IMR-90 (cell line): ENCODE data around the gene MCF2L2. TPM values are rescaled to one million over a fixed set of nuclear protein-coding genes. Genes with fewer than 3 reads are reported as not detected.

ENCODE experiments used
- ATAC-seq: fragments of 200-7000 bp; cut with Tn5 transposase; 2 replicates; pipeline ENCODE4 v1.9.1; 2020; ENCODE audit warnings: low read depth, mild to moderate bottlenecking, moderate library complexity
- BruUV-seq: library from RNA; stranded (reverse); fragments of 400-500 nt; replicated peaks from 2 replicates; lab custom pipeline; 2021; lab: Mats Ljungman, UMichigan
- CTCF ChIA-PET: fragments of 300-600 bp; formaldehyde crosslinking; extraction: SDS; loops from one replicate; lab custom pipeline; 2021; ENCODE audit warnings: antibody characterized with exemption; lab: Yijun Ruan, JAX
- POLR2A ChIA-PET: fragments of 300-600 bp; sonication (Branson Sonifier 250); formaldehyde crosslinking; loops from one replicate; lab custom pipeline; 2022; ENCODE audit warnings: antibody characterized with exemption; ENCODE audit not compliant: unreplicated experiment; lab: Charles Lee
- DNase-seq: peaks from one replicate; pipeline ENCODE4 v3.0.0; 2013
- H2AFZ ChIP-seq: replicated peaks from 2 replicates; pipeline ENCODE3; 2013; ENCODE audit warnings: low read length, mild to moderate bottlenecking; ENCODE audit not compliant: poor library complexity
- H2AK5ac ChIP-seq: 2 replicates; pipeline ENCODE4 v1.6.1; 2013; ENCODE audit warnings: low read depth, low read length, inconsistent platforms
- H2AK9ac ChIP-seq: replicated peaks from 2 replicates; pipeline ENCODE3; 2013; ENCODE audit warnings: mild to moderate bottlenecking, low read depth, low read length, moderate library complexity; ENCODE audit not compliant: poor library complexity
- H2BK120ac ChIP-seq: 2 replicates; pipeline ENCODE4 v1.6.1; 2013; ENCODE audit warnings: low read depth, low read length, inconsistent platforms
- H2BK15ac ChIP-seq: 3 replicates; pipeline ENCODE4 v1.6.1; 2013; ENCODE audit warnings: low read depth, low read length, inconsistent platforms
- H2BK20ac ChIP-seq: 2 replicates; pipeline ENCODE4 v1.6.1; 2013; ENCODE audit warnings: low read depth, mild to moderate bottlenecking, inconsistent platforms, low read length, moderate library complexity
- H2BK5ac ChIP-seq: 2 replicates; pipeline ENCODE4 v1.6.1; 2013; ENCODE audit warnings: mild to moderate bottlenecking, low read depth, low read length, inconsistent platforms; ENCODE audit not compliant: poor library complexity, severe bottlenecking
- H3K14ac ChIP-seq: replicated peaks from 2 replicates; pipeline ENCODE4 v1.6.1; 2013; ENCODE audit warnings: low read depth, low read length, inconsistent platforms
- H3K18ac ChIP-seq: 2 replicates; pipeline ENCODE4 v1.6.1; 2013; ENCODE audit warnings: low read depth, low read length, control low read depth
- H3K23ac ChIP-seq: 2 replicates; pipeline ENCODE4 v1.6.1; 2013; ENCODE audit warnings: low read depth, low read length, inconsistent platforms
- H3K27ac ChIP-seq: 2 replicates; pipeline ENCODE4 v1.5.1; 2013; ENCODE audit warnings: mild to moderate bottlenecking, control low read depth, low read length; ENCODE audit not compliant: insufficient read depth
- H3K27me3 ChIP-seq: 2 replicates; pipeline ENCODE4 v1.6.1; 2013; ENCODE audit warnings: low read length; ENCODE audit not compliant: control insufficient read depth, insufficient read depth
- H3K36me3 ChIP-seq: 2 replicates; pipeline ENCODE4 v1.6.1; 2013; ENCODE audit warnings: low read length, mixed read lengths; ENCODE audit not compliant: control insufficient read depth, insufficient read depth
- H3K4ac ChIP-seq: 2 replicates; pipeline ENCODE4 v1.6.1; 2013; ENCODE audit warnings: low read depth, low read length, inconsistent platforms
- H3K4me1 ChIP-seq: 2 replicates; pipeline ENCODE4 v1.6.1; 2013; ENCODE audit warnings: low read length, mixed read lengths; ENCODE audit not compliant: control insufficient read depth, insufficient read depth
- H3K4me2 ChIP-seq: 2 replicates; pipeline ENCODE4 v1.6.1; 2013; ENCODE audit warnings: low read depth, mild to moderate bottlenecking, control low read depth, low read length, moderate library complexity
- H3K4me3 ChIP-seq: 2 replicates; pipeline ENCODE4 v1.5.1; 2013; ENCODE audit warnings: low read depth, mild to moderate bottlenecking, control low read depth, low read length, moderate library complexity; ENCODE audit not compliant: insufficient read depth
- H3K56ac ChIP-seq: 2 replicates; pipeline ENCODE4 v1.6.1; 2013; ENCODE audit warnings: low read length, inconsistent platforms; ENCODE audit not compliant: insufficient read depth; ENCODE audit errors: extremely low read depth
- H3K79me1 ChIP-seq, 2 experiments: 2 replicates each; pipeline ENCODE4 v1.6.1; 2013; ENCODE audit warnings: low read length in 2 of 2, inconsistent platforms in 1 of 2, low read depth in 1 of 2
- H3K9ac ChIP-seq: 2 replicates; pipeline ENCODE4 v1.6.1; 2013; ENCODE audit warnings: low read depth, low read length, control low read depth
- H3K9me1 ChIP-seq: 2 replicates; pipeline ENCODE4 v1.6.1; 2013; ENCODE audit warnings: low read length, inconsistent platforms; ENCODE audit not compliant: insufficient read depth
- H3K9me3 ChIP-seq: 2 replicates; pipeline ENCODE4 v1.6.1; 2013; ENCODE audit warnings: low read length; ENCODE audit not compliant: control insufficient read depth, insufficient read depth
- H4K20me1 ChIP-seq: 2 replicates; pipeline ENCODE4 v1.6.1; 2013; ENCODE audit warnings: low read length, inconsistent platforms; ENCODE audit not compliant: insufficient read depth
- H4K5ac ChIP-seq: 2 replicates; pipeline ENCODE4 v1.6.1; 2013; ENCODE audit warnings: mild to moderate bottlenecking, low read depth, low read length, control low read depth
- H4K8ac ChIP-seq, 2 experiments: 2 replicates each; pipeline ENCODE4 v1.6.1; 2013; ENCODE audit warnings: low read depth in 2 of 2, low read length in 2 of 2, control low read depth in 1 of 2, inconsistent platforms in 1 of 2
- H4K91ac ChIP-seq: 2 replicates; pipeline ENCODE4 v1.6.1; 2013; ENCODE audit warnings: low read depth, low read length, inconsistent platforms; ENCODE audit not compliant: insufficient read depth
- BHLHE40 ChIP-seq: fragments of 150-350 bp; IDR thresholded peaks from 2 replicates; pipeline ENCODE4 v1.6.1; 2016; ENCODE audit warnings: mild to moderate bottlenecking, low read depth, low read length
- CEBPB ChIP-seq: IDR thresholded peaks from 2 replicates; pipeline ENCODE4 v1.6.1; 2012; ENCODE audit warnings: low read depth, low read length, improper control_type of control experiment
- CHD1 ChIP-seq: IDR thresholded peaks from 2 replicates; pipeline ENCODE4 v1.6.1; 2012; ENCODE audit warnings: low read depth, low read length, improper control_type of control experiment
- FOS ChIP-seq: fragments of 150-350 bp; IDR thresholded peaks from 2 replicates; pipeline ENCODE4 v1.6.1; 2016; ENCODE audit warnings: low read depth, low read length
- MAFK ChIP-seq: IDR thresholded peaks from 2 replicates; pipeline ENCODE4 v1.6.1; 2012; ENCODE audit warnings: low read depth, low read length, improper control_type of control experiment
- MAZ ChIP-seq: IDR thresholded peaks from 2 replicates; pipeline ENCODE4 v1.6.1; 2012; ENCODE audit warnings: low read depth, mild to moderate bottlenecking, low read length, improper control_type of control experiment, moderate library complexity, borderline replicate concordance
- MXI1 ChIP-seq: IDR thresholded peaks from 2 replicates; pipeline ENCODE4 v1.6.1; 2012; ENCODE audit warnings: low read depth, mild to moderate bottlenecking, low read length, moderate library complexity, borderline replicate concordance
- NFE2L2 ChIP-seq: fragments of 150-350 bp; IDR thresholded peaks from 2 replicates; pipeline ENCODE4 v1.6.1; 2016; ENCODE audit warnings: low read depth, mild to moderate bottlenecking, low read length
- POLR2A ChIP-seq: IDR thresholded peaks from 2 replicates; pipeline ENCODE4 v1.6.1; 2012; ENCODE audit warnings: mild to moderate bottlenecking, low read depth, low read length
- RAD21 ChIP-seq: IDR thresholded peaks from 2 replicates; pipeline ENCODE4 v1.6.1; 2012; ENCODE audit warnings: low read length, improper control_type of control experiment
- RCOR1 ChIP-seq: IDR thresholded peaks from 2 replicates; pipeline ENCODE4 v1.6.1; 2012; ENCODE audit warnings: mild to moderate bottlenecking, low read length, improper control_type of control experiment; ENCODE audit not compliant: insufficient replicate concordance
- RFX5 ChIP-seq: IDR thresholded peaks from 2 replicates; pipeline ENCODE4 v1.8.0; 2012; ENCODE audit warnings: low read depth, mild to moderate bottlenecking, low read length, moderate library complexity
- SMC3 ChIP-seq: fragments of 150-350 bp; IDR thresholded peaks from 2 replicates; pipeline ENCODE4 v1.6.1; 2016; ENCODE audit warnings: low read depth, mild to moderate bottlenecking, antibody characterized with exemption, low read length, moderate library complexity
- WGBS, 2 experiments: methylation state at CpG; one replicate each; pipeline versions ENCODE4 v1.1.5 to v1.1.7; 2013; ENCODE audit warnings: missing lambda C conversion rate in 2 of 2; ENCODE audit not compliant: insufficient read length in 1 of 2; ENCODE audit errors: extremely low coverage in 2 of 2; 5-methylcytosine and 5-hydroxymethylcytosine counted together
- dilution Hi-C: fragments of 300-500 bp; cut with HindIII; formaldehyde crosslinking; loops from one replicate; pipeline ENCODE4 v1.14.3; 2018; ENCODE audit warnings: low sequenced_read_pairs; ENCODE audit not compliant: unreplicated experiment
- in situ Hi-C: fragments of 300-500 bp; cut with MboI; formaldehyde crosslinking; loops from 3 replicates; pipeline ENCODE4 v1.14.3; 2019; ENCODE audit warnings: low sequenced_read_pairs, inconsistent platforms, mixed read lengths
- intact Hi-C: fragments of 100-400 bp; cut with micrococcal nuclease; formaldehyde crosslinking; loops from 2 replicates; pipeline ENCODE4 v1.10.0; 2022
- polyA plus RNA-seq, 3 experiments: library from polyadenylated mRNA; depleted of rRNA; stranded (reverse); fragments of >200 nt; gene quantifications; 2 replicates each; pipeline ENCODE4 v1.2.3, GENCODE V29; 2012; ENCODE audit warnings: low replicate concordance in 1 of 3
- total RNA-seq: library from RNA; depleted of rRNA; stranded (reverse); fragments of >200 nt; gene quantifications from 2 replicates; pipeline ENCODE4 v1.2.3, GENCODE V29; 2012
- TF ChIP-seq, protein P1 (sequence below): fragments of 150-350 bp; IDR thresholded peaks from 2 replicates; pipeline ENCODE4 v1.6.1; 2017; ENCODE audit warnings: mild to moderate bottlenecking, antibody characterized with exemption, low read length, low read depth
- TF ChIP-seq, protein P2 (sequence below): conservative IDR thresholded peaks from 2 replicates; pipeline ENCODE4 v1.5.1; 2012; ENCODE audit warnings: mild to moderate bottlenecking, low read depth, low read length, improper control_type of control experiment
- TF ChIP-seq, protein P3 (sequence below): fragments of 150-350 bp; IDR thresholded peaks from 2 replicates; pipeline ENCODE4 v1.6.1; 2016; ENCODE audit warnings: low read depth, mild to moderate bottlenecking, low read length, moderate library complexity, borderline replicate concordance

The MCF2L2 gene
- total and polyA plus RNA-seq, 2 of the 4 experiments (the other 2 are of a cell fraction) = under 0.01 TPM; not detected in 1

DNA sequence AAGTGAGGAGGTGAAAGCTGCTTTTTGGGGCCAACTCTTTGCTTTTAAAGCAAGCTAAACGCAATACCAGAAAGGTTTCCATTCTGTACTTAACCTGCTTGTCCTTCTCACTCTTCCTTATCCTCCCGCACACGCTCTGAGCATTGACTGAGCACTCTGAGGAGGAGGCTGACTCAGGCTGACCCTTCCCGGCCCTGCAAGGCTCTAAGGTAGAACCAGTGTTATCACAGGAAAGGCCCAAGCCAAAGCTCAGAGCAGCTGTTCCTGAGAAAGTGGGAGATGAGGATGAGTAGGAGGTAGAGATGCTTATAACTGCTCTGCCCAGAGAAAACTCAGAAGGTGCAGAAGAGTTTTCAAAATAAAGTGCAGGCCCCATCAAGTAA lies 173.1 kb downstream of the MCF2L2 start:
- H3K36me3 ChIP-seq = no peaks in the 10 kb centered on the region
- no peak for ATAC-seq
- dilution Hi-C loops (no loop called here), intact Hi-C loops (no loop called here), in situ Hi-C loops (no loop called here)
- H2BK5ac ChIP-seq = no peak overlapping the region
- H4K91ac ChIP-seq = no peak overlapping the region
- ChIA-PET POLR2A (no interaction called here), CTCF (interaction anchor here (0.6 kb wide), 1 partner anchor 66 kb away, joined by 7 read pairs; no protein-coding TSS in a partner anchor)
- TF ChIP-seq, protein P1, sequence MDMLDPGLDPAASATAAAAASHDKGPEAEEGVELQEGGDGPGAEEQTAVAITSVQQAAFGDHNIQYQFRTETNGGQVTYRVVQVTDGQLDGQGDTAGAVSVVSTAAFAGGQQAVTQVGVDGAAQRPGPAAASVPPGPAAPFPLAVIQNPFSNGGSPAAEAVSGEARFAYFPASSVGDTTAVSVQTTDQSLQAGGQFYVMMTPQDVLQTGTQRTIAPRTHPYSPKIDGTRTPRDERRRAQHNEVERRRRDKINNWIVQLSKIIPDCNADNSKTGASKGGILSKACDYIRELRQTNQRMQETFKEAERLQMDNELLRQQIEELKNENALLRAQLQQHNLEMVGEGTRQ = no peak
- TF ChIP-seq RAD21 (no peak), MAZ (no peak), CHD1 (no peak), MAFK (no peak), POLR2A (no peak), MXI1 (no peak), SMC3 (no peak), BHLHE40 (no peak), CEBPB (no peak), FOS (no peak), RCOR1 (no peak), RFX5 (no peak), NFE2L2 (no peak)
- TF ChIP-seq, protein P2, sequence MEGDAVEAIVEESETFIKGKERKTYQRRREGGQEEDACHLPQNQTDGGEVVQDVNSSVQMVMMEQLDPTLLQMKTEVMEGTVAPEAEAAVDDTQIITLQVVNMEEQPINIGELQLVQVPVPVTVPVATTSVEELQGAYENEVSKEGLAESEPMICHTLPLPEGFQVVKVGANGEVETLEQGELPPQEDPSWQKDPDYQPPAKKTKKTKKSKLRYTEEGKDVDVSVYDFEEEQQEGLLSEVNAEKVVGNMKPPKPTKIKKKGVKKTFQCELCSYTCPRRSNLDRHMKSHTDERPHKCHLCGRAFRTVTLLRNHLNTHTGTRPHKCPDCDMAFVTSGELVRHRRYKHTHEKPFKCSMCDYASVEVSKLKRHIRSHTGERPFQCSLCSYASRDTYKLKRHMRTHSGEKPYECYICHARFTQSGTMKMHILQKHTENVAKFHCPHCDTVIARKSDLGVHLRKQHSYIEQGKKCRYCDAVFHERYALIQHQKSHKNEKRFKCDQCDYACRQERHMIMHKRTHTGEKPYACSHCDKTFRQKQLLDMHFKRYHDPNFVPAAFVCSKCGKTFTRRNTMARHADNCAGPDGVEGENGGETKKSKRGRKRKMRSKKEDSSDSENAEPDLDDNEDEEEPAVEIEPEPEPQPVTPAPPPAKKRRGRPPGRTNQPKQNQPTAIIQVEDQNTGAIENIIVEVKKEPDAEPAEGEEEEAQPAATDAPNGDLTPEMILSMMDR = no peak
- TF ChIP-seq, protein P3, sequence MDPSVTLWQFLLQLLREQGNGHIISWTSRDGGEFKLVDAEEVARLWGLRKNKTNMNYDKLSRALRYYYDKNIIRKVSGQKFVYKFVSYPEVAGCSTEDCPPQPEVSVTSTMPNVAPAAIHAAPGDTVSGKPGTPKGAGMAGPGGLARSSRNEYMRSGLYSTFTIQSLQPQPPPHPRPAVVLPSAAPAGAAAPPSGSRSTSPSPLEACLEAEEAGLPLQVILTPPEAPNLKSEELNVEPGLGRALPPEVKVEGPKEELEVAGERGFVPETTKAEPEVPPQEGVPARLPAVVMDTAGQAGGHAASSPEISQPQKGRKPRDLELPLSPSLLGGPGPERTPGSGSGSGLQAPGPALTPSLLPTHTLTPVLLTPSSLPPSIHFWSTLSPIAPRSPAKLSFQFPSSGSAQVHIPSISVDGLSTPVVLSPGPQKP = no peak
- no peak overlapping the region for H3K4me3 ChIP-seq
- no TSS peak for BruUV-seq
- no peak overlapping the region for H2BK120ac ChIP-seq
- no peak overlapping the region for H3K9ac ChIP-seq
- no peak overlapping the region for H3K4me2 ChIP-seq
- H4K5ac ChIP-seq = no peak overlapping the region
- H3K9me1 ChIP-seq = no peaks in the 10 kb centered on the region
- H2AK9ac ChIP-seq = no peak overlapping the region
- no CpG with 5 or more reads among the region's 4 CpGs for WGBS, 2 experiments
- no peak overlapping the region for H3K27ac ChIP-seq
- H3K56ac ChIP-seq = no peak overlapping the region
- no peak overlapping the region for H2BK20ac ChIP-seq
- no peak overlapping the region for H2BK15ac ChIP-seq
- H3K79me1 ChIP-seq = peaks cover 0 to 4% of the 10 kb centered on the region in 2 experiments; a peak in 1 of 4 replicates
- no peak overlapping the region for H4K8ac ChIP-seq
- peaks cover 29% of the 10 kb centered on the region for H3K27me3 ChIP-seq
- H3K18ac ChIP-seq = no peak overlapping the region
- H3K9me3 ChIP-seq = peaks cover 5% of the 10 kb centered on the region
- no peaks in the 10 kb centered on the region for H3K4me1 ChIP-seq
- no peak overlapping the region for H2AK5ac ChIP-seq
- no peaks in the 10 kb centered on the region for H4K20me1 ChIP-seq
- no peak overlapping the region for H3K4ac ChIP-seq
- no peak overlapping the region for H3K14ac ChIP-seq
- H2AFZ ChIP-seq = no peak overlapping the region
- peak; percentile 18 for DNase-seq
- no peak overlapping the region for H3K23ac ChIP-seq
